GM12892 (cell line): ENCODE measurements around the gene ZNF853.

Experiments
- POLR2A ChIP-seq: IDR thresholded peaks from 2 replicates; pipeline ENCODE4 v1.6.1; 2011; ENCODE audit warnings: low read depth, low read length, control low read depth
- POLR2AphosphoS5 ChIP-seq: IDR thresholded peaks from 2 replicates; pipeline ENCODE4 v1.6.1; 2011; ENCODE audit warnings: low read depth, low read length, control low read depth
- TAF1 ChIP-seq: IDR thresholded peaks from 2 replicates; pipeline ENCODE4 v1.6.1; 2011; ENCODE audit warnings: low read depth, mild to moderate bottlenecking, control low read depth, low read length, borderline replicate concordance

- TF ChIP-seq POLR2AphosphoS5 (no peak), POLR2A (no peak), TAF1 (no peak)
Measured at GRCh38 chr7:6639032-6639431, 23.6 kb downstream of the ZNF853 start.
